T-helper 17 cell (primary cell): ENCODE measurements around the gene TBX10. TPM values are rescaled to one million over a fixed set of nuclear protein-coding genes. Genes with fewer than 3 reads are reported as not detected.
"Not testable (repeated sequence)": the region's sequence is repeated elsewhere in the genome, so short reads cannot be mapped to it uniquely, and the experiment has no call there.

Source experiments
- ATAC-seq: fragments of 150-1000 bp; cut with Tn5 transposase; 2 replicates; pipeline ENCODE4 v1.10.0; 2021; ENCODE audit warnings: mild to moderate bottlenecking, moderate library complexity
- DNase-seq, 3 donors: peaks; one replicate each; pipeline versions ENCODE4 v3.0.0 to v3.0.0-alpha.2; 2020 to 2021
- H3K9me3 ChIP-seq: one replicate; pipeline ENCODE4 v1.7.0; 2013; ENCODE audit warnings: low read length, mild to moderate bottlenecking; ENCODE audit not compliant: control insufficient read depth, poor library complexity, severe bottlenecking
- H3K27ac Mint-ChIP-seq: one replicate; pipeline ENCODE4 v1.8.0; 2022; ENCODE audit warnings: mild to moderate bottlenecking, moderate library complexity, mixed read lengths
- H3K27me3 Mint-ChIP-seq: one replicate; pipeline ENCODE4 v1.8.0; 2022; ENCODE audit warnings: mixed read lengths
- H3K36me3 Mint-ChIP-seq: one replicate; pipeline ENCODE4 v1.8.0; 2022; ENCODE audit warnings: low read depth, mixed read lengths
- H3K4me1 Mint-ChIP-seq: one replicate; pipeline ENCODE4 v1.8.0; 2022; ENCODE audit warnings: mild to moderate bottlenecking, mixed read lengths
- H3K4me3 Mint-ChIP-seq: one replicate; pipeline ENCODE4 v1.8.0; 2022; ENCODE audit warnings: mild to moderate bottlenecking, moderate library complexity, mixed read lengths
- total RNA-seq, 4 donors: library from RNA in 2 of 4; stranded (reverse) in 2 of 4; gene quantifications; one replicate each; pipeline ENCODE4 v1.2.3 and lab custom pipeline; 2022 to 2026

The TBX10 gene
- total RNA-seq, 2 donors from 2014 or later, result not detected

- no peaks in the 10 kb centered on the region for H3K9me3 ChIP-seq
- DNase-seq (no peak), ATAC-seq (no peak)
- Mint-ChIP-seq H3K4me3 (no peak overlapping the region), H3K27me3 (peaks cover 11% of the 10 kb centered on the region), H3K4me1 (no peaks in the 10 kb centered on the region), H3K36me3 (no peaks in the 10 kb centered on the region), H3K27ac (no peak overlapping the region)
These were observed 28.6 kb upstream of the TBX10 start for GRCh38 chr11:67668192-67668551.

- Mint-ChIP-seq H3K27ac (no peak overlapping the region), H3K4me1 (no peaks in the 10 kb centered on the region), H3K4me3 (no peak overlapping the region), H3K36me3 (no peaks in the 10 kb centered on the region), H3K27me3 (peaks cover 11% of the 10 kb centered on the region)
- no peaks in the 10 kb centered on the region for H3K9me3 ChIP-seq
- DNase-seq (no peak), ATAC-seq (peak; percentile 27)
These were observed 28.1 kb upstream of the TBX10 start for GRCh38 chr11:67667490-67668191.

GRCh38 chr11:67666676-67667489 is 27.3 kb upstream of the TBX10 start:
- Mint-ChIP-seq H3K27ac (no peak overlapping the region), H3K4me3 (no peak overlapping the region), H3K36me3 (no peaks in the 10 kb centered on the region), H3K27me3 (peaks cover 11% of the 10 kb centered on the region), H3K4me1 (no peaks in the 10 kb centered on the region)
- H3K9me3 ChIP-seq, result no peaks in the 10 kb centered on the region
- ATAC-seq (no peak), DNase-seq (no peak)

- no peak overlapping the region for H3K4me3 Mint-ChIP-seq
- DNase-seq (no peak), ATAC-seq (no peak)
- H3K4me1 Mint-ChIP-seq, result no peaks in the 10 kb centered on the region
- H3K27ac Mint-ChIP-seq, result no peak overlapping the region
- H3K36me3 Mint-ChIP-seq, result no peaks in the 10 kb centered on the region
- H3K9me3 ChIP-seq, result no peaks in the 10 kb centered on the region
- peaks cover 11% of the 10 kb centered on the region for H3K27me3 Mint-ChIP-seq
These were observed 26.7 kb upstream of the TBX10 start for GRCh38 chr11:67666303-67666645.

- no peak overlapping the region for H3K27ac Mint-ChIP-seq
These were observed 26.2 kb upstream of the TBX10 start for GRCh38 chr11:67665541-67666302.

GRCh38 chr11:67664696-67665540 is 25.4 kb upstream of the TBX10 start:
- no peak for ATAC-seq
- DNase-seq, result no peak
- no peaks in the 10 kb centered on the region for H3K9me3 ChIP-seq
- H3K36me3 Mint-ChIP-seq, result no peaks in the 10 kb centered on the region
- H3K4me3 Mint-ChIP-seq, result no peak overlapping the region
- no peak overlapping the region for H3K27ac Mint-ChIP-seq
- peaks cover 6% of the 10 kb centered on the region for H3K27me3 Mint-ChIP-seq
- H3K4me1 Mint-ChIP-seq, result no peaks in the 10 kb centered on the region

More at GRCh38 chr11:67665541-67666302, 26.2 kb upstream of the TBX10 start:
- Mint-ChIP-seq H3K36me3 (no peaks in the 10 kb centered on the region), H3K27me3 (peaks cover 7% of the 10 kb centered on the region), H3K4me3 (no peak overlapping the region), H3K4me1 (no peaks in the 10 kb centered on the region)
- no peak for ATAC-seq
- no peaks in the 10 kb centered on the region for H3K9me3 ChIP-seq
- DNase-seq, result no peak

GRCh38 chr11:67664213-67664585 is 24.6 kb upstream of the TBX10 start:
- H3K9me3 ChIP-seq, result no peaks in the 10 kb centered on the region
- no peaks in the 10 kb centered on the region for H3K4me1 Mint-ChIP-seq
- no peak overlapping the region for H3K27ac Mint-ChIP-seq
- no peak for ATAC-seq
- peaks cover 6% of the 10 kb centered on the region for H3K27me3 Mint-ChIP-seq
- no peaks in the 10 kb centered on the region for H3K36me3 Mint-ChIP-seq
- H3K4me3 Mint-ChIP-seq, result no peak overlapping the region
- no peak for DNase-seq

GRCh38 chr11:67663532-67664212 is 24.1 kb upstream of the TBX10 start:
- Mint-ChIP-seq H3K36me3 (no peaks in the 10 kb centered on the region), H3K27me3 (peaks cover 6% of the 10 kb centered on the region), H3K27ac (no peak overlapping the region), H3K4me3 (no peak overlapping the region), H3K4me1 (peaks cover 3% of the 10 kb centered on the region)
- no peaks in the 10 kb centered on the region for H3K9me3 ChIP-seq
- ATAC-seq (no peak), DNase-seq (no peak)

- H3K4me3 Mint-ChIP-seq, result no peak overlapping the region
- H3K36me3 Mint-ChIP-seq, result no peaks in the 10 kb centered on the region
- no peaks in the 10 kb centered on the region for H3K9me3 ChIP-seq
- DNase-seq, result no peak
- no peak overlapping the region for H3K27ac Mint-ChIP-seq
- ATAC-seq, result no peak
- H3K27me3 Mint-ChIP-seq, result peaks cover 6% of the 10 kb centered on the region
- peaks cover 3% of the 10 kb centered on the region for H3K4me1 Mint-ChIP-seq
These were observed 23.4 kb upstream of the TBX10 start for GRCh38 chr11:67662835-67663531.

GRCh38 chr11:67662142-67662834 is 22.7 kb upstream of the TBX10 start:
- Mint-ChIP-seq H3K4me3 (peak overlapping the region; percentile 41), H3K4me1 (peaks cover 5% of the 10 kb centered on the region), H3K27ac (no peak overlapping the region), H3K27me3 (peaks cover 6% of the 10 kb centered on the region), H3K36me3 (no peaks in the 10 kb centered on the region)
- ATAC-seq, result no peak
- no peaks in the 10 kb centered on the region for H3K9me3 ChIP-seq
- DNase-seq, result no peak

- H3K4me3 Mint-ChIP-seq, H3K4me1 Mint-ChIP-seq, H3K9me3 ChIP-seq, H3K36me3 Mint-ChIP-seq, H3K27me3 Mint-ChIP-seq, ATAC-seq, H3K27ac Mint-ChIP-seq, DNase-seq: not testable (repeated sequence)
These were observed 21.2 kb upstream of the TBX10 start for GRCh38 chr11:67660752-67661151.
